Measurements from ENCODE around the gene NECTIN1.

Gene NECTIN1

GRCh38 chr11:119673759-119674336, 55.2 kb downstream of the NECTIN1 start:
- TF ChIP-seq, protein P1, sequence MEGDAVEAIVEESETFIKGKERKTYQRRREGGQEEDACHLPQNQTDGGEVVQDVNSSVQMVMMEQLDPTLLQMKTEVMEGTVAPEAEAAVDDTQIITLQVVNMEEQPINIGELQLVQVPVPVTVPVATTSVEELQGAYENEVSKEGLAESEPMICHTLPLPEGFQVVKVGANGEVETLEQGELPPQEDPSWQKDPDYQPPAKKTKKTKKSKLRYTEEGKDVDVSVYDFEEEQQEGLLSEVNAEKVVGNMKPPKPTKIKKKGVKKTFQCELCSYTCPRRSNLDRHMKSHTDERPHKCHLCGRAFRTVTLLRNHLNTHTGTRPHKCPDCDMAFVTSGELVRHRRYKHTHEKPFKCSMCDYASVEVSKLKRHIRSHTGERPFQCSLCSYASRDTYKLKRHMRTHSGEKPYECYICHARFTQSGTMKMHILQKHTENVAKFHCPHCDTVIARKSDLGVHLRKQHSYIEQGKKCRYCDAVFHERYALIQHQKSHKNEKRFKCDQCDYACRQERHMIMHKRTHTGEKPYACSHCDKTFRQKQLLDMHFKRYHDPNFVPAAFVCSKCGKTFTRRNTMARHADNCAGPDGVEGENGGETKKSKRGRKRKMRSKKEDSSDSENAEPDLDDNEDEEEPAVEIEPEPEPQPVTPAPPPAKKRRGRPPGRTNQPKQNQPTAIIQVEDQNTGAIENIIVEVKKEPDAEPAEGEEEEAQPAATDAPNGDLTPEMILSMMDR (IDR thresholded peaks at IDR 0.05; ENCODE audit: low read depth, low read length, missing control alignments), result no peak
- no peak for DNase-seq (ENCODE audit: extremely low read depth, low read depth)
- H3K4me3 ChIP-seq (replicated peaks; ENCODE audit: low read depth, low read length), result no peak overlapping the region

DNA sequence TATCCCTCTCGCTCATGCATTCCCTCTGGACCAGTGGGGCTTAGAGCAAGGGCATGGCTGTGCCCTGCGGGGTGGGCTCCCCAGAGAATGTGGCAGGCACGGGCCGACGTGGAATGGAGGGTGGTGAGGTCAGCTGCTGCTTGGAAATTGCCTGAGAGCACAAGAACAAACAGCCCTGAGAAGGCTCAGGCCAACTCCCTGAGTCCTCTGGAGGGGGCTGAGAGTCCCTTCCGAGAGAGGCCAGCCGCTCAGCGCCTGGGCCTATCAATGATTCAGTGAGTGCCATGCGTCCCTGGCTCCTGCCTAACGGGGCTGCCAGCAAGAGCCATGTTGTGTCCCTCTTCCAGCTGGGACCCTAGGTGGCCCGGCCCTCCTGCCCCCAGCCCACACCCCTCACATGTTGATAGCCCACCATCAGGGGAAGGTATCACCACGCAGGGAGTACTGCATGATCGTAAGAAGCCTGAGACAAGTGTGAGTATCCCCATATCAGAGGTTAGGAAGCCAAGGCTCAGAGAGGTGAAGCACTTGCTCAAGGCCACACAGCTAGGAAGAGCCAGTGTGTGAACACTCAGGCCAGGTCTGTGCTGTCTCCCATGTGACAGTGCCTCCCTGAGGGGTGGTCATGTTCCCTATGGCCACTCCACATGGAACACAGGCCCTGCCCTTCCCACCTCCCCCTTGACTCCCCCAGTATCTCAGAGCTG, 55.8 kb downstream of the NECTIN1 start:
- TF ChIP-seq, protein P1 (IDR thresholded peaks at IDR 0.05; ENCODE audit: low read depth, low read length, missing control alignments), result no peak
- H3K4me3 ChIP-seq (replicated peaks; ENCODE audit: low read depth, low read length), result no peak overlapping the region
- DNase-seq (ENCODE audit: extremely low read depth, low read depth), result no peak

- no peak overlapping the region for H3K4me3 ChIP-seq (replicated peaks; ENCODE audit: low read depth, low read length)
- TF ChIP-seq, protein P1 (IDR thresholded peaks at IDR 0.05; ENCODE audit: low read depth, low read length, missing control alignments), result no peak
- DNase-seq (ENCODE audit: extremely low read depth, low read depth), result no peak
These were observed 56.4 kb downstream of the NECTIN1 start for GRCh38 chr11:119672597-119672996.

DNA sequence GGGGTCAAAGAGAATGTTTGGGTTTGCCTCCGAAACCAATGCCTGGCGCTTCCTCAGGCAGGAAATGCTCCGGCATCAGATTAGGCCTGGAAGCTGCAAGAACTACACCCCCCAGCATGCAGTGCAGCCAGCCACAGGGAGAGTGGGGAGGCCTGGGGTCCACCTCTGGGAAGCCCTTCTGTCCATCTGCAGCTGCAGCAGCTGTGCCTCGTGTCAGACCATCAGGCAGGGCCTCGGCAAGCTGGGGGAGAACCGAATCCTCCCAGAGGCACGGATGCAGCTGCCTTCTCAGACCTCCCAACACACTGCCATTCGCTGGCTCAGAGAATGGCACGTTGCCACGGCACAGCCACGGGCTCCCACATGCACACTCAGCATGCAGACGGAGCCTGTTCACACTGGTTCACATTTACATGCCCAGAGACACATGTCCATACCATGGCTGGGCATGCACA, 57.4 kb downstream of the NECTIN1 start:
- TF ChIP-seq, protein P1 (IDR thresholded peaks at IDR 0.05; ENCODE audit: low read depth, low read length, missing control alignments), result no peak
- H3K4me3 ChIP-seq (replicated peaks; ENCODE audit: low read depth, low read length), result no peak overlapping the region
- DNase-seq (ENCODE audit: extremely low read depth, low read depth), result peak; percentile 58

GRCh38 chr11:119671051-119671450, 57.9 kb downstream of the NECTIN1 start:
- TF ChIP-seq, protein P1 (IDR thresholded peaks at IDR 0.05; ENCODE audit: low read depth, low read length, missing control alignments), result no peak
- H3K4me3 ChIP-seq (replicated peaks; ENCODE audit: low read depth, low read length), result no peak overlapping the region
- DNase-seq (ENCODE audit: extremely low read depth, low read depth), result peak; percentile 61

DNA sequence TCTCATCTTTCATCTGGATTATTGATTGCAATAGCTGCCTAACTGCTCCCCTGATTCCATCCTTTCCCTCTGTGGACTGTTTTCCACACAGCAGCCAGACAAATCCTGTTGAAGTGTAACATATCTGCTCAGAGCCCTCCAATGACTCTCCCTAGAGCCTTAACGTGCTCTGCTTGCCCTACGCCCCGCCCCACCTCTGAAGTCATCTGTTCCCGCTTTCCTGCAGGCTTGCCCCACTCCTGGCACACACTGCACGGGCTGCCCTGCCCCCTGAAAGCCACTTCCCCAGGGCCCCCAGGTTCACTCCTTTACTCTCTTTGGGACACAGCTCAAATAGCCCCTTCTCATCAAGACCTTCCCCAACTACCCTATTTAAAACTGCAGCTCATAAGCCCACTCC, 59.5 kb downstream of the NECTIN1 start:
- H3K4me3 ChIP-seq (replicated peaks; ENCODE audit: low read depth, low read length), result no peak overlapping the region
- DNase-seq (ENCODE audit: extremely low read depth, low read depth), result no peak
- TF ChIP-seq, protein P1 (IDR thresholded peaks at IDR 0.05; ENCODE audit: low read depth, low read length, missing control alignments), result no peak

Data from HFF-Myc (cell line).